Calu3 (cell line): Measurements from ENCODE around the gene ZFP36. TPM values are rescaled to one million over a fixed set of nuclear protein-coding genes. Genes with fewer than 3 reads are reported as not detected.

Source experiments
- Bru-seq: library from RNA; stranded (reverse); fragments of 400-500 nt; gene quantifications from one replicate; lab custom pipeline; 2021; lab: Mats Ljungman, UMichigan
- BruChase-seq, 2 experiments: library from RNA; stranded (reverse); fragments of 400-500 nt; gene quantifications; one replicate each; lab custom pipeline; 2021; lab: Mats Ljungman, UMichigan
- BruUV-seq: library from RNA; stranded (reverse); fragments of 400-500 nt; replicated peaks from 2 replicates; lab custom pipeline; 2021; lab: Mats Ljungman, UMichigan
- CTCF ChIA-PET: fragments of 300-600 bp; sonication (Branson Sonifier 250); formaldehyde crosslinking; loops from one replicate; lab custom pipeline; 2022; ENCODE audit warnings: antibody characterized with exemption; lab: Charles Lee
- DNase-seq: peaks from one replicate; pipeline ENCODE4 v3.0.0; 2022
- H3K27ac Mint-ChIP-seq: one replicate; pipeline ENCODE4 v1.8.0; 2022; ENCODE audit warnings: mixed read lengths; ENCODE audit not compliant: unreplicated experiment
- H3K27me3 Mint-ChIP-seq: one replicate; pipeline ENCODE4 v1.8.0; 2022; ENCODE audit warnings: mixed read lengths; ENCODE audit not compliant: unreplicated experiment
- H3K36me3 Mint-ChIP-seq: one replicate; pipeline ENCODE4 v1.8.0; 2022; ENCODE audit warnings: mild to moderate bottlenecking, moderate library complexity, mixed read lengths; ENCODE audit not compliant: insufficient read depth, unreplicated experiment
- H3K4me1 Mint-ChIP-seq: one replicate; pipeline ENCODE4 v1.8.0; 2022; ENCODE audit warnings: mild to moderate bottlenecking, low read depth, mixed read lengths; ENCODE audit not compliant: unreplicated experiment
- H3K4me3 Mint-ChIP-seq: one replicate; pipeline ENCODE4 v1.8.0; 2022; ENCODE audit warnings: mild to moderate bottlenecking, low read depth, moderate library complexity, mixed read lengths; ENCODE audit not compliant: unreplicated experiment
- H3K9me3 Mint-ChIP-seq: one replicate; pipeline ENCODE4 v1.8.0; 2022; ENCODE audit warnings: low read depth, mixed read lengths; ENCODE audit not compliant: unreplicated experiment
- CTCF ChIP-seq: fragments of 200-600 bp; IDR thresholded peaks from one replicate; pipeline ENCODE4 v1.8.0; 2022; ENCODE audit warnings: antibody characterized with exemption; ENCODE audit not compliant: unreplicated experiment
- intact Hi-C: fragments of 100-400 bp; cut with micrococcal nuclease; formaldehyde crosslinking; loops from one replicate; pipeline ENCODE4 v1.10.0; 2022; ENCODE audit not compliant: unreplicated experiment
- long read RNA-seq: library from polyadenylated mRNA; stranded (forward); transcript quantifications from one replicate; pipeline ENCODE4 v2.0.0, GENCODE V29; 2022
- total RNA-seq: library from RNA; stranded (reverse); gene quantifications from 2 replicates; pipeline ENCODE4 v1.2.3, GENCODE V29; 2022

Gene ZFP36
- total RNA-seq: 70.8 and 107 TPM in 2 replicates
- Bru-seq, nascent RNA: percentile 99 among the genes with signal in this experiment
- percentile 90 among the genes with signal in this experiment for BruChase-seq, experiment 1, labeled RNA remaining after a 6-hour chase
- BruChase-seq, experiment 2, labeled RNA remaining after a 2-hour chase: percentile 89 among the genes with signal in this experiment
- long read RNA-seq, transcript ZFP36-203 (2 exons, 1,786 nt): major isoform, 149 of 206 reads
- long read RNA-seq, partial matches to known transcripts: 0 of 206 reads
- long read RNA-seq, other reads (novel, unspliced or antisense): 56 of 206 reads

- H3K9me3 Mint-ChIP-seq: no peaks in the 10 kb centered on the region
Observed at GRCh38 chr19:39406656-39407409, at the start of gene ZFP36. ZFP36 (plus strand) TSS chr19:39406847; CDS start chr19:39406905, 58 bp downstream.

GRCh38 chr19:39359026-39359425 is 47.6 kb upstream of the ZFP36 start:
- Mint-ChIP-seq H3K27me3 (no peaks in the 10 kb centered on the region), H3K4me1 (peaks cover 13% of the 10 kb centered on the region), H3K4me3 (no peak overlapping the region), H3K9me3 (no peaks in the 10 kb centered on the region), H3K27ac (no peak overlapping the region), H3K36me3 (peaks cover 83% of the 10 kb centered on the region)
- no peak for TF ChIP-seq CTCF
- CTCF ChIA-PET: no interaction called here
- no peak for DNase-seq
- intact Hi-C loops: no loop called here
- BruUV-seq: no TSS peak

More at GRCh38 chr19:39406656-39407409, at the start of gene ZFP36:
- intact Hi-C loops: no loop called here
- CTCF ChIA-PET: interaction anchor here (2.4 kb wide), 1 partner anchor 9 kb away, joined by 11 read pairs; no protein-coding TSS in a partner anchor
- no peak for TF ChIP-seq CTCF
- peak within 1 kb of the TSS; percentile 94 for H3K27ac Mint-ChIP-seq
- H3K27me3 Mint-ChIP-seq: no peaks in the 10 kb centered on the region
- peak within 1 kb of the TSS; percentile 77 for H3K4me3 Mint-ChIP-seq
- H3K4me1 Mint-ChIP-seq: peaks cover 64% of the 10 kb centered on the region
- H3K36me3 Mint-ChIP-seq: peaks cover 100% of the 10 kb centered on the region
- DNase-seq: peak; percentile 92
- BruUV-seq: TSS peak; percentile 52

GRCh38 chr19:39360599-39360998 is 46.0 kb upstream of the ZFP36 start:
- BruUV-seq: no TSS peak
- H3K27me3 Mint-ChIP-seq: no peaks in the 10 kb centered on the region
- CTCF ChIA-PET: no interaction called here
- peaks cover 77% of the 10 kb centered on the region for H3K36me3 Mint-ChIP-seq
- intact Hi-C loops: no loop called here
- no peaks in the 10 kb centered on the region for H3K9me3 Mint-ChIP-seq
- TF ChIP-seq CTCF: no peak
- no peak overlapping the region for H3K27ac Mint-ChIP-seq
- no peak for DNase-seq
- H3K4me1 Mint-ChIP-seq: peaks cover 13% of the 10 kb centered on the region
- H3K4me3 Mint-ChIP-seq: no peak overlapping the region

- Mint-ChIP-seq H3K27me3 (no peaks in the 10 kb centered on the region), H3K4me3 (no peak overlapping the region), H3K9me3 (no peaks in the 10 kb centered on the region), H3K36me3 (peaks cover 63% of the 10 kb centered on the region), H3K4me1 (peaks cover 13% of the 10 kb centered on the region), H3K27ac (no peak overlapping the region)
- CTCF ChIA-PET: interaction anchor here (0.6 to 1.4 kb wide), 4 partner anchors 13 to 35 kb away, joined by 3 read pairs; no protein-coding TSS in a partner anchor
- DNase-seq: no peak
- no TSS peak for BruUV-seq
- intact Hi-C loops: no loop called here
- TF ChIP-seq CTCF: no peak
Observed at GRCh38 chr19:39362682-39363657, 43.7 kb upstream of the ZFP36 start.
